AG08395 (cell line): ENCODE measurements around the gene SULT1A1.
"Not testable (repeated sequence)": the region's sequence is repeated elsewhere in the genome, so short reads cannot be mapped to it uniquely, and the experiment has no call there.

Experiments used
- DNase-seq: peaks from one replicate; pipeline ENCODE4 v3.0.0; 2012; ENCODE audit warnings: mixed read lengths, low spot score

SULT1A1 gene

GRCh38 chr16:28591355-28591754, 18.5 kb downstream of the SULT1A1 start:
- DNase-seq: no peak

- DNase-seq: no peak
Measured at GRCh38 chr16:28590384-28591340, 19.2 kb downstream of the SULT1A1 start.

- no peak for DNase-seq
Measured at GRCh38 chr16:28589930-28590329, 19.9 kb downstream of the SULT1A1 start.

DNA sequence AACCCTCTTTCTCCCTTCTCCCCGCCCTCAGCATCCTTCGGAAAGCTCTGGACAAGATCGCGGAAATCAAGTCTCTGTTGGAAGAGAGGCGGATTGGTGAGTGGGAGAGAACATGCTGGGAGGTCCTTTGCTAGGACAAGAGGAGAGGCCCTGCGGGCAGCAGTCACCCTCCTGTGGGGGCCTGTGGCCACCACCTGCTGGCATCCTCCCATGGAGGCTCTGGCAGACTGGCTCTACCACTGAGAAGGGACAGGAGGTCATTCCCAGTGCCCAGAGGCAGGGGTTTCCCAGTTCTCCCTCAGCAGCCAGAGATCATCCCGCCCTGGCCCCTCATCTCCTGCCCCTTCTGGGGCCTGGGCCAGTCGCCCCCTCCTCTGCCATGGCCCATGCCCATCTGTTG, 20.8 kb downstream of the SULT1A1 start:
- DNase-seq: no peak

GRCh38 chr16:28587386-28587785, 22.5 kb downstream of the SULT1A1 start:
- DNase-seq: peak; percentile 10

DNA sequence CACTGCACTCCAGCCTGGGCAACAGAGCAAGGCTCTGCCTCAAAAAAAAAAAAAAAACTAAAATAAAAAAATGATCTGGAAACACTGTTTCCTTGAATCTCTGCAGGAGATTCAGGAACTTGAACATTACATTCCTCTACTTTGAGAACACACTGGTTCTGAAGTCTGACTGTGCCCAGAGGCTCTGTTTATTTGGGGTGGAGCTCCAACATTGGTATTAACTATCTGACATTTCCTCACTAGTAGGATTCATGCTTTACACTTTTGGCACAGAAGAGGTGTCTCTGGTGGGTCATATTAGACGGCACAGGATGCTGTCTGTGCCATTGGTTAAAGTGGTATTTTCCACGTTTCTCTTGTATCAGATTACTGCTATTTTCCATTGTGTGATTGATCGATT, 23.4 kb downstream of the SULT1A1 start:
- DNase-seq: no peak

- no peak for DNase-seq
Measured at GRCh38 chr16:28585674-28586073, 24.2 kb downstream of the SULT1A1 start.

DNA sequence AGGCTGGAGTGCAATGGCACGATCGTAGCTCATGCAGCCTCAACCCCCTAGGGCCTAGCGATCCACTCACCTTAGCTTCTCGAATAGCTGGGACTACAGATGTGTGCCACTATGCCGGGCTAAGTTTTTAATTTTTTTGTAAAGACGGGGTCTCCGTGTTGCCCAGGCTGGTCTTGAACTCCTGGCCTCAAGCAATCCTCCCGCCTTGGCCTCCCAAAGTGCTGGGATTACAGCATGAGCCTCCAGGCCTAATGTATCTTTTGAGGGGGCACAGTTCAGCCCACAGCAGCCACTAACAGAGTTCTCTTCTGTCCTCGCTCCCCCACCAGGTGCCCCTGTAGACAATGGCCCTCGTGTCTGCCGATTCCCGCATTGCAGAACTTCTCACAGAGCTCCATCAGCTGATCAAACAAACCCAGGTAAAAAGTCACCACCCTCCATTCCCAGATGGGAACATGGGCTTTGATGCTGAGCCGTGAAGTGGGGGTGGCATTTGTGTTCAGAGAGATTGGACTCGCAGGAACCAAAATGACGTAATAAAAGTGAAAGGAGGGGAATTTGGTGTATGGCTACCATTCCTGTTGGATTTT, 29.0 kb downstream of the SULT1A1 start:
- DNase-seq: no peak

- DNase-seq: no peak
Measured at GRCh38 chr16:28575446-28576109, 34.3 kb downstream of the SULT1A1 start.

DNA sequence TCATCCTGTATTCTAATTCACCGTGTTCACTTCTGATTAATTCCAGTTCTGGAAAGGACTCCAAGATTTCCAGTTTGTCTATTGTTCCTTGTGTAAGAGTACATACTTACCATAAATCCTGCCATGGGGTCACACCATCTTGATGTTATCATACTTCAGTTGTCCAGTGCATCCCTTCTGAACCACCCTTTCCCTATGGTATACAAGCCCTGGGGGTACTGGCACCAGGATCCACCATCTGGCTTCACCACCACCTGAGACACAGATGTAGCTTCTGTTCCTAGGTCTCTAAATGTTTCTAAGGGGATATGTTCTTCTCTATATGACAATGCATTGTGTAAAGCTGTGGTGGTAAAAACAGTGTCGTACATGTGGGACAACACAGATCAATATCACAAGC, 34.9 kb downstream of the SULT1A1 start:
- no peak for DNase-seq

DNA sequence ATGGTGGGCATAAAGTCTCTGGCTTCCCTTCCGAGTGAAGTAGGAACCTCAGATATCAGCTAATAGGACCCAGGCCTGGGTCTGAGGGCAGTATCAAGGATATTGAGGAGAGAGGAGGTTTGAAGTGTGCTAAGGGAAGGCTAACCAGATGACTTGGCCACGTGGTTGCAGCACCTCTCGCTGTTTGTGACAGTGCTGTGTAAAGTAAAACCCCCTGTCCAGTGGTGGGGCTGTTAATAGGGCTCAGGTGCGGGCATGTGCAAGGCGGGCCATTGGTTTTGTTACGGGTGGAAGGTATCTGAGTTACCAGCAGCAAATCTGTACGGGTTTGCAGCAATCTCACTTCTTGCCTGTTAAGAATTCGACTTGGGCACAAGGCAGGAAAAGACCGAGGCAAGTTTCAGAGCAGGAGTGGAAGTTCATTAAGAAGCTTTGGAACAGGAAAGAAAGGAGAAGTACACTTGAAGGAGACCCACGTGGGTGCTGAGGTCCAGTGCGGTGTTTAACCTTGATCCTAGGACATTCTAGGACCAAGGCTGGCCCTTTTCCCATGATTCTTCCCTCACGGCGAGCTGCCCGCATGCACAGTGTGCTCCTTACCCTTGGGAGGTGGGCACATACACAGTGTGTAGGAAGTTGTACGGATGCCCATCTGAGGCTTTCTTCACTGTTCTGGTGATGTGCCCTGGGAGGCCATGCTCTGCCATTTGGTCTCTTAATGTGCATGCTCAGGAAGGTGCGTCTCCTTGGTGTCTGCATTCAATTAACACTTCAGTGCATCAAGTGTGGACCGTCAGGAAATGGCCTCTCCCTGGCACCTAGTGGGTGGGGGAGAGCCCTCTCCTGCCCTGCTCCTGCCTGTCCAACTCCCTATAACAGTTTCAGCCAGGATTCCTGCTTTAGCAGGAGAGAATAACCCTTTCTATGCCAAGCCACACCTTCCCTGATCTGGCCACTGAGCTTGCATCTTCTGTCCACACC, 35.8 kb downstream of the SULT1A1 start:
- no peak for DNase-seq

DNA sequence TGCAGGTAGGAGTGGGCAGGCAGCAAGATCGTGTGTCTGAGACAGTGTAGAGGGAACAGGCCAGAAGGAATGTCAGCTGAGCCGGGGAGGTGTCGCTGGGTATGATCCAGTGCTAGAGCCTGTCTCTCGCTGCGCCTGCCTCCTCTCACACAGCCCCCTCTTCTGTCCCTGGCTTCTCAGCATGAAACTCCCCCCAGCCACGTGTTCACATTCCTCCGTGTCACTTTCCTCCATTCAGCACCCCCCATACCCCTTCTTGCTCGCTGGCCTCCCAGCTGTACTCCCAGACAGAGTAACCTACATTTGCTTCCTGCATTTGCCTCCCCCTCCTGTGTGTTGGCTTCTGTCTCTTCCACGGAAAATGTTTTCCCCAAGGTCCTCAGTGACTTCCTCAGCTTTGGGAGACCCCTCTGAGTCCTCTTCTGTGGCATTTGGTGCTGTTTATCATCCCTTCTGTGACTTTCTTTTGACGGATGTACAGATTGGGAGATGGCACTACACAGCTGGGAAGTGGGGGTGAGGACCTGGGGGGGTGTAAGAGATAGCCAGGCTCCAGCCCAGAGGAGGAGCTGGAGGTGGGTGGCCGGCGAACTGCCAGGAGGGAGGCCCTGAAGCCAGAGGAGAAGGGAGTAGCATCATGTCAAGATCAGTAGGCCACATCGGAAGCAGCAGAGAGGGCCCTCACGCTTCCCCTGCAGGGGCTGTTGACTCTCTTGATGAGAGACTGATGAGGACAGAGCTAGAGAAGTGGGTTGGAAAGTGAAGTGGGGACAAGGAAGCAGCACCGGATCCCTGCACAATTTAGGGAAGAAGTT, 36.9 kb downstream of the SULT1A1 start:
- no peak for DNase-seq

DNA sequence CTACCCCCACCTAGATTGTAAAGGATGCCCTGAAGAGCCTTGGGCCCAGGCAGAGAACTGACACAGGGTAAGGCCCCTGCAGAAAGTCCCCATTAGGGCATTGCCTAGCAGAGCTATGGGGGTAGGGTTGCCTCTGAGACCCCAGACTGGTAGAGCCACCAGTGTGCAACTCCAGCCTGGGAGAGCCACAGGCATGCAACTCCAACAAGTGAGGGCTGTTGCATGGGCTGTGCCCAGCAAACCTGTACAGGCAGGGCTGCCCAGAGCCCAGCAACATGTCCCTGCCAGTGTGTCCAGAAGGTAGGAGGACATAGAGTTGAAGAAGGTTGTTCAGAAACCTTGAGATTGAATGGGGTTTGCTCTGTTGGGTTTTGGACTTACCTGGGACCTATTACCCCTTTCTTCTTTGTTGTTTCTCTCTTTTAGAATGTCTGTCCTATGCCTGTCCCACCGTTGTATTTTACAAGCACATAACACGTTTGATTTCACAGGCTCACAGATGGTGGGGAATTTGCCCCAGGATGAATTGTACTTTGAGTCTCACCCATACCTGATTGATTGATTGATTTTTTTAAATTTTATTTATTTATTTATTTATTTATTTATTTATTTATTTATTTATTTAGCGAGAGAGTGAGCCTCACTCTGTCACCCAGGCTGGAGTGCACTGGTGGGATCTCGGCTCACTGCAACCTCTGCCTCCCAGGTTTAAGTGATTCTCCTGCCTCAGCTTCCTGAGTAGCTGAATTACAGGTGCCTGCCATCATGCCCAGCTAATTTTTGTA, 39.7 kb downstream of the SULT1A1 start:
- DNase-seq: no peak

DNA sequence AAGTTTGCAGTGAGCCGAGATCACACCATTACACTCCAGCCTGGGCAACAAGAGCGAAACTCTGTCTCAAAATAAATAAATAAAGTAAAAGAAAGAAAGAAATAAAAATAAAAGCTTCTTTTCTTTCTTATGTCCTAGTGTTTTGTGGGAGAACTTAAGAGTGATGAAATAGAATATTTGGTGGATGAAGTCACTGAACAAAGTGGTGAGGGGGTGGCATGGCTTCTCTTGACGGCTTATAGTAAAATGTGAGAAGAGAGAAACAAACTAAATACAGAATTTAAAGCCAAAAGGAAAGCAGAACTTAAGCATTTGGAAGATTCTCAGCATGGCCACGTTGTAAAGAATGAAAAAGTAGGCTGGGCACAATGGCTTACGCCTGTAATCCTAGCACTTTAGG, 40.8 kb downstream of the SULT1A1 start:
- no peak for DNase-seq

DNA sequence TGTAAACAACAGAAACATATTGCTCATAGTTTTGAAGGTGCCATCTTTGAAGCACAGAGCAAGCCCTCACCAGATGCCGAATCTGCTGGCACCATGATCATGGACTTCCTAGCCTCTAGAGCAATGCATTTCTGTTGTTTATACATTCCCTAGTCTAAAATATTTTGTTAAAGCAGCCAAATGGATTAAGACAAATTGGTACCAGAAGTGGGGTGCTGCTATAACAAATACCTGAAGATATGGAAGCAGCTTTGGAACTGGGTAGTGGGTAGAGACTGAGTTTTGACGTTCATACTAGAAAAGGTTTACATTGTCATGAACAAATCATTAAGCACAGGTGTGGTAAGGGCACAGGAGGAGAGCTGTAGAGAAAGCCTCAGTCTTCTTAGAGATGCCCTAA, 42.6 kb downstream of the SULT1A1 start:
- no peak for DNase-seq

DNA sequence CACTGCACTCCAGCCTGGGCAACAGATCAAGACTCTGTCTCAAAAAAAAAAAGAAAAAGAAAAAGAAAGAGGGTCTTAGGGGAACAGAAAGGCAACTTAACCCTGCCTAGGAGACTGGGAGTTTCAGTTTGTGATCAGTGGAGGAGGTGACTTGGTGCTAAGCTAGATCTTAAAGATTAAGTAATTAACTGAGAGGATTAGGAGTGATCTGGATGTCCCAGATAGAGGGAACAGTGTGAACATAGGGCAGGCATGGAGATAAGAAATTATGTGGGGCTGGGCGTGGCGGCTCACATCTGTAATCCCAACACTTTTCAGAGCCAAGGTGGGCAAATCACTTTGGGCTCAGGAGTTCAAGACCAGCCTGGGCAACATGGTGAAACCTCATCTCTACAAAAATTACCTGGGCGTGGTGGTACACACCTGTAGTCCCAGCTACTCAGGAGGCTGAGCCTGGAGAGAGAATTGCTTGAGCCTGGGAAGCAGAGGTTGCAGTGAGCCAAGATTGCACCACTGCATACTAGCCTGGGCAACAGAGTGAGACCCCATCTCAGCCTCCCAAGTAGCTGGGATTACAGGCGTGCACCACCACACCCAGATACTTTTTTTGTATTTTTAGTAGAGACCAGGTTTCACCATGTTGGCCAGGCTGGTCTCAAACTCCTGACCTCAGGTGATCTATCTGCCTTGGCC, 43.5 kb downstream of the SULT1A1 start:
- not testable (repeated sequence) for DNase-seq

- DNase-seq: no peak
Measured at GRCh38 chr16:28563218-28563617, 46.6 kb downstream of the SULT1A1 start.

DNA sequence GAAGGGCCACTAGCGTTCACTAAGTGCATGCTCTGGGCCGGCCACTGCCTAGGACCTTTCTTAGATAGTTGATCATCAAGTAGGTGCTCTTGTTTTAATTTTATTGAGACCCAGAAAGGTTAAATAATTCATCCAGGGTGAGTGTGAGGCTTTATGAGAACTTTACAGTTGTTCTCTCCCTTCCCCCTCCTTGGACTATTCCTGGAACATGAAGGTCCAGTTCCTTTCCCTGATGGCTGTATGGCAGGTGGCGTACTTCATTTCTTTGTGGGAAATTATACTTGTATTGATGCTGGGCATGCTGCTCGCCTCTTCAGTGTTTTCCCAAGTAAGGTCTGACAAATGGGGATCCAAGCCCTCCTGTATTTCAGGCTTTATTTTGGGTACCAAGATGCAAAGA, 47.6 kb downstream of the SULT1A1 start:
- DNase-seq: no peak

GRCh38 chr16:28561557-28562187, 48.2 kb downstream of the SULT1A1 start:
- DNase-seq: no peak
